HCT116 (cell line): ENCODE results near the gene HDGF. TPM values are rescaled to one million over a fixed set of nuclear protein-coding genes. Genes with fewer than 3 reads are reported as not detected.

Experiments
- ATAC-seq: fragments of 200-7000 bp; cut with Tn5 transposase; 2 replicates; pipeline ENCODE4 v1.9.1; 2020; ENCODE audit warnings: mild to moderate bottlenecking, moderate library complexity
- BruUV-seq: library from RNA; stranded (reverse); fragments of 400-500 nt; replicated peaks from 2 replicates; lab custom pipeline; 2021; lab: Mats Ljungman, UMichigan
- CTCF ChIA-PET: fragments of 300-600 bp; sonication (Branson Sonifier 250); formaldehyde crosslinking; loops from one replicate; lab custom pipeline; 2021; ENCODE audit warnings: antibody characterized with exemption; lab: Charles Lee
- POLR2A ChIA-PET: fragments of 300-600, 350-600 bp; sonication (Branson Sonifier 250); formaldehyde crosslinking; loops from one replicate; lab custom pipeline; 2021; ENCODE audit warnings: antibody characterized with exemption; lab: Charles Lee
- RAD21 ChIA-PET, 2 experiments: fragments of 300-600 bp; sonication (Branson Sonifier 250); formaldehyde crosslinking; loops; one replicate each; lab custom pipeline; 2023; ENCODE audit warnings: low total read pairs in 2 of 2; ENCODE audit not compliant: uncharacterized antibody in 2 of 2, unreplicated experiment in 2 of 2, low non-redundant PET in 1 of 2; lab: Charles Lee
- DNase-seq: peaks from one replicate; pipeline ENCODE4 v3.0.0-alpha.2; 2010; ENCODE audit warnings: low read depth, low spot score
- H2AFZ ChIP-seq: fragments of 200-600 bp; shearing (Covaris generic), sonication (generic); 2 replicates; pipeline ENCODE4 v1.6.1; 2017; ENCODE audit warnings: low read depth, mixed run types, mixed read lengths, antibody characterized with exemption, low read length; ENCODE audit not compliant: poor library complexity, severe bottlenecking
- H3K27ac ChIP-seq: 2 replicates; pipeline ENCODE4 v1.5.1; 2012; ENCODE audit warnings: low read depth, low read length
- H3K27me3 ChIP-seq: fragments of 200-600 bp; sonication (generic); 2 replicates; pipeline ENCODE4 v1.6.1; 2016; ENCODE audit warnings: mixed run types, low read length, mixed read lengths; ENCODE audit not compliant: insufficient read depth
- H3K36me3 ChIP-seq, 2 experiments: fragments of 200-500 bp in 1 of 2; fragments of 200-600 bp in 1 of 2; sonication (Bioruptor generic) in 1 of 2; sonication (generic) in 1 of 2; 2 replicates each; pipeline versions ENCODE4 v1.5.1 to v1.6.1; 2014 to 2016; ENCODE audit warnings: low read length in 2 of 2, inconsistent platforms in 1 of 2, mixed read lengths in 1 of 2, mixed run types in 1 of 2; ENCODE audit not compliant: insufficient read depth in 2 of 2, control insufficient read depth in 1 of 2
- H3K4me1 ChIP-seq, 2 experiments: fragments of 200-600 bp in 1 of 2; sonication (generic) in 1 of 2; 2 replicates each; pipeline versions ENCODE4 v1.5.1 to v1.6.1; 2012 to 2017; ENCODE audit warnings: low read length in 2 of 2, inconsistent platforms in 1 of 2, mild to moderate bottlenecking in 1 of 2, mixed read lengths in 1 of 2, mixed run types in 1 of 2, moderate library complexity in 1 of 2; ENCODE audit not compliant: insufficient read depth in 2 of 2, control insufficient read depth in 1 of 2
- H3K4me2 ChIP-seq: fragments of 200-600 bp; sonication (generic); 2 replicates; pipeline ENCODE4 v1.6.1; 2017; ENCODE audit warnings: mixed run types, low read length, mixed read lengths
- H3K4me3 ChIP-seq, 2 experiments: fragments of 200-600 bp in 1 of 2; sonication (generic) in 1 of 2; replicated peaks in 1 of 2; 2 replicates each; pipeline ENCODE4 v1.5.1; 2011 to 2016; ENCODE audit warnings: low read length in 2 of 2, control low read depth in 1 of 2, low read depth in 1 of 2, mild to moderate bottlenecking in 1 of 2, mixed read lengths in 1 of 2, mixed run types in 1 of 2
- H3K79me2 ChIP-seq: fragments of 200-600 bp; sonication (generic); 2 replicates; pipeline ENCODE4 v1.6.1; 2017; ENCODE audit warnings: mild to moderate bottlenecking, mixed run types, low read length, moderate library complexity, mixed read lengths; ENCODE audit not compliant: insufficient read depth
- H3K9ac ChIP-seq: fragments of 200-600 bp; sonication (generic); 2 replicates; pipeline ENCODE4 v1.6.1; 2016; ENCODE audit warnings: low read length, mixed read lengths
- H3K9me2 ChIP-seq: fragments of 200-600 bp; sonication (generic), shearing (Covaris generic); 2 replicates; pipeline ENCODE4 v1.6.1; 2017; ENCODE audit warnings: mixed run types, mild to moderate bottlenecking, moderate library complexity; ENCODE audit not compliant: insufficient read depth
- H3K9me3 ChIP-seq, 2 experiments: fragments of 200-500 bp in 1 of 2; fragments of 200-600 bp in 1 of 2; sonication (Bioruptor generic) in 1 of 2; sonication (generic) in 1 of 2; 2 replicates each; pipeline ENCODE4 v1.6.1; 2014 to 2017; ENCODE audit warnings: low read length in 2 of 2, mixed read lengths in 2 of 2, inconsistent platforms in 1 of 2, low read depth in 1 of 2, mild to moderate bottlenecking in 1 of 2, mixed run types in 1 of 2, moderate library complexity in 1 of 2; ENCODE audit not compliant: control insufficient read depth in 1 of 2, insufficient read depth in 1 of 2
- H4K20me1 ChIP-seq: fragments of 200-600 bp; sonication (generic), shearing (Covaris generic); 2 replicates; pipeline ENCODE4 v1.6.1; 2017; ENCODE audit warnings: mixed run types, mild to moderate bottlenecking, moderate library complexity; ENCODE audit not compliant: insufficient read depth
- EGR1 ChIP-seq: IDR thresholded peaks from 2 replicates; pipeline ENCODE4 v1.6.1; 2012; ENCODE audit warnings: low read depth
- JUND ChIP-seq: IDR thresholded peaks from 2 replicates; pipeline ENCODE4 v1.6.1; 2012
- POLR2A ChIP-seq: IDR thresholded peaks from 2 replicates; pipeline ENCODE4 v1.7.0; 2011; ENCODE audit warnings: borderline replicate concordance; ENCODE audit not compliant: insufficient read depth, insufficient read length; ENCODE audit errors: extremely low read depth
- POLR2AphosphoS5 ChIP-seq: IDR thresholded peaks from 2 replicates; pipeline ENCODE4 v1.6.1; 2011; ENCODE audit warnings: mild to moderate bottlenecking, low read depth, low read length, moderate library complexity
- SRF ChIP-seq: IDR thresholded peaks from 2 replicates; pipeline ENCODE4 v1.6.1; 2012; ENCODE audit warnings: low read depth
- YY1 ChIP-seq: IDR thresholded peaks from 2 replicates; pipeline ENCODE4 v1.6.1; 2011; ENCODE audit warnings: low read length, low read depth, moderate library complexity, mild to moderate bottlenecking; ENCODE audit not compliant: insufficient replicate concordance; ENCODE audit errors: extremely low read depth
- ZFX ChIP-seq: fragments of 450-650 bp; IDR thresholded peaks from 2 replicates; pipeline ENCODE4 v1.6.1; 2017
- intact Hi-C: fragments of 100-400 bp; cut with micrococcal nuclease; formaldehyde crosslinking; loops from 2 replicates; pipeline ENCODE4 v1.10.0; 2022
- total RNA-seq: library from RNA; stranded (reverse); gene quantifications from one replicate; pipeline ENCODE4 v1.2.1, GENCODE V29; 2021; ENCODE audit not compliant: unreplicated experiment

Gene HDGF
- total RNA-seq, 1 experiment from 2014 or later, result 304 TPM

- Histone ChIP-seq H3K36me3 (peaks cover 25 to 43% of the 10 kb centered on the region in 2 experiments; a peak in 3 of 4 replicates), H3K4me2 (peak within 1 kb of the TSS; percentile 79), H3K4me3 (peak within 1 kb of the TSS; percentile 67 to 80), H3K4me1 (peaks cover 13 to 29% of the 10 kb centered on the region in 2 experiments), H3K27ac (peak within 1 kb of the TSS; percentile 84), H3K9me3 (no peaks in the 10 kb centered on the region), H3K27me3 (no peaks in the 10 kb centered on the region), H3K9me2 (no peaks in the 10 kb centered on the region), H4K20me1 (no peaks in the 10 kb centered on the region), H3K79me2 (peaks cover 53% of the 10 kb centered on the region), H3K9ac (peak within 1 kb of the TSS; percentile 89), H2AFZ (no peak within 1 kb of the TSS)
- CTCF ChIA-PET, result interaction anchor here (0.9 to 1.6 kb wide), 7 partner anchors 11 to 187 kb away, joined by 3 to 21 read pairs (median 7); partner anchors contain the start of genes HDGF, METTL25B and PRCC
- peak; percentile 88 for ATAC-seq
- intact Hi-C loops, result loop anchor here (1.0 to 10.0 kb wide), 3 partner anchors 13 to 236 kb away; partner anchors contain the start of genes ISG20L2, MEF2D, METTL25B and PRCC
- RAD21 ChIA-PET, result interaction anchor here (0.8 to 1.6 kb wide), 6 partner anchors 12 to 52 kb away, joined by 3 to 5 read pairs (median 4); partner anchors contain the start of genes PRCC (in 2 of the 2), ISG20L2 (in 1 of the 2) and METTL25B (in 1 of the 2)
- TF ChIP-seq POLR2A (peak; percentile 64), EGR1 (no peak), YY1 (peak; percentile 91), ZFX (peak; percentile 94), JUND (no peak), POLR2AphosphoS5 (peak; percentile 81), SRF (no peak)
- no TSS peak for BruUV-seq
- peak; percentile 100 for DNase-seq
- POLR2A ChIA-PET, result interaction anchor here (0.6 to 1.6 kb wide), 14 partner anchors 9 to 141 kb away, joined by 3 to 28 read pairs (median 4); partner anchors contain the start of genes CRABP2, HDGF, ISG20L2 and METTL25B
These were observed 10.6 kb downstream of the HDGF start, which contains the start of gene MRPL24 for GRCh38 chr1:156740741-156741480. TSS of gene MRPL24 (minus strand) at chr1:156741088. CDS start at chr1:156738704, 2,384 bp downstream.
